SH-SY5Y (cell line): ENCODE results near the gene QPCTL.

Experiments
- GATA2 ChIP-seq: IDR thresholded peaks from 2 replicates; pipeline ENCODE4 v1.6.1; 2011; ENCODE audit warnings: mild to moderate bottlenecking, low read depth, low read length
- GATA3 ChIP-seq: IDR thresholded peaks from 2 replicates; pipeline ENCODE4 v1.6.1; 2011; ENCODE audit warnings: low read depth, mild to moderate bottlenecking, low read length, moderate library complexity

The QPCTL gene

GRCh38 chr19:45664575-45664974, 27.9 kb upstream of the QPCTL start:
- TF ChIP-seq GATA2: no peak
- no peak for TF ChIP-seq GATA3

GRCh38 chr19:45667620-45668341, 24.7 kb upstream of the QPCTL start, which contains the start of gene GIPR:
Gene GIPR, plus strand, starts transcription at chr19:45668221. Its CDS starts 1,300 bp downstream, at chr19:45669521.
- TF ChIP-seq GATA3 (no peak), GATA2 (no peak)

- no peak for TF ChIP-seq GATA2
- no peak for TF ChIP-seq GATA3
These were observed 24.1 kb upstream of the QPCTL start for GRCh38 chr19:45668342-45668871.

GRCh38 chr19:45670670-45671453, 21.6 kb upstream of the QPCTL start:
- TF ChIP-seq GATA3: no peak
- no peak for TF ChIP-seq GATA2

- no peak for TF ChIP-seq GATA2
These were observed 17.5 kb upstream of the QPCTL start for GRCh38 chr19:45674946-45675345.

- TF ChIP-seq GATA3: no peak
- TF ChIP-seq GATA2: no peak
These were observed 15.6 kb upstream of the QPCTL start for GRCh38 chr19:45676851-45677263.

GRCh38 chr19:45677351-45678230, 14.9 kb upstream of the QPCTL start:
- TF ChIP-seq GATA3 (no peak), GATA2 (no peak)

- no peak for TF ChIP-seq GATA3
- TF ChIP-seq GATA2: no peak
These were observed 11.0 kb upstream of the QPCTL start for GRCh38 chr19:45681391-45682015.

GRCh38 chr19:45682117-45682516, 10.3 kb upstream of the QPCTL start:
- TF ChIP-seq GATA2 (no peak), GATA3 (no peak)

- TF ChIP-seq GATA3: no peak
These were observed 9.6 kb upstream of the QPCTL start for GRCh38 chr19:45682908-45683307.

GRCh38 chr19:45687599-45687998, 4.9 kb upstream of the QPCTL start:
- TF ChIP-seq GATA2 (no peak), GATA3 (no peak)

- TF ChIP-seq GATA3: no peak
- peak; percentile 82 for TF ChIP-seq GATA2
These were observed 815 bp upstream of the QPCTL start, which contains the start of gene SNRPD2 for GRCh38 chr19:45691516-45692186. Gene SNRPD2, minus strand, starts transcription at chr19:45691953. Its CDS starts 65 bp downstream, at chr19:45691888.
